HG03196 (cell line): ENCODE measurements around the gene ZNF205.
A peak's percentile ranks its signal among the peaks of the same experiment; 100 is the strongest.
"Not testable (repeated sequence)": the region's sequence is repeated elsewhere in the genome, so short reads cannot be mapped to it uniquely, and the experiment has no call there.

Source experiments
- ATAC-seq: cut with Tn5 transposase; IDR thresholded peaks from one replicate; pipeline ENCODE4 v1.9.1; 2021; ENCODE audit not compliant: unreplicated experiment

Gene ZNF205

GRCh38 chr16:3131755-3132377, 19.5 kb downstream of the ZNF205 start:
- no peak for ATAC-seq

- ATAC-seq = no peak
Measured at GRCh38 chr16:3133844-3134243, 21.5 kb downstream of the ZNF205 start.

GRCh38 chr16:3134338-3135125, 22.1 kb downstream of the ZNF205 start, which contains the start of gene ZNF213:
TSS of gene ZNF213 (plus strand) at chr16:3135029. CDS start at chr16:3137281, 2,252 bp downstream.
- peak; percentile 88 for ATAC-seq

GRCh38 chr16:3135126-3135715, 22.8 kb downstream of the ZNF205 start:
- ATAC-seq = no peak

- no peak for ATAC-seq
Measured at GRCh38 chr16:3137267-3137666, 24.9 kb downstream of the ZNF205 start.

GRCh38 chr16:3138342-3138741, 26.0 kb downstream of the ZNF205 start:
- ATAC-seq = no peak

- ATAC-seq = no peak
Measured at GRCh38 chr16:3138823-3139426, 26.5 kb downstream of the ZNF205 start.

GRCh38 chr16:3139561-3139960, 27.2 kb downstream of the ZNF205 start:
- not testable (repeated sequence) for ATAC-seq

GRCh38 chr16:3140603-3141427, 28.4 kb downstream of the ZNF205 start:
- no peak for ATAC-seq

- no peak for ATAC-seq
Measured at GRCh38 chr16:3141781-3142311, 29.5 kb downstream of the ZNF205 start.

- no peak for ATAC-seq
Measured at GRCh38 chr16:3142327-3142726, 29.9 kb downstream of the ZNF205 start.

- ATAC-seq = no peak
Measured at GRCh38 chr16:3142770-3143169, 30.4 kb downstream of the ZNF205 start.

GRCh38 chr16:3143189-3143588, 30.8 kb downstream of the ZNF205 start:
- ATAC-seq = no peak

GRCh38 chr16:3143598-3144320, 31.4 kb downstream of the ZNF205 start:
- ATAC-seq = no peak

- ATAC-seq = no peak
Measured at GRCh38 chr16:3144321-3144983, 32.1 kb downstream of the ZNF205 start.

- no peak for ATAC-seq
Measured at GRCh38 chr16:3145151-3145550, 32.8 kb downstream of the ZNF205 start.

- no peak for ATAC-seq
Measured at GRCh38 chr16:3145660-3146059, 33.3 kb downstream of the ZNF205 start.

GRCh38 chr16:3147046-3147756, 34.8 kb downstream of the ZNF205 start:
- ATAC-seq = no peak

GRCh38 chr16:3147757-3148104, 35.3 kb downstream of the ZNF205 start:
- no peak for ATAC-seq
